Measurements from ENCODE around the gene ASB16.
A peak's percentile ranks its signal among the peaks of the same experiment; 100 is the strongest.
"Not testable (repeated sequence)": the region's sequence is repeated elsewhere in the genome, so short reads cannot be mapped to it uniquely, and the experiment has no call there.

ASB16 gene

GRCh38 chr17:44147812-44148211 is 22.7 kb upstream of the ASB16 start:
- no peak for DNase-seq

GRCh38 chr17:44149066-44149465 is 21.4 kb upstream of the ASB16 start:
- DNase-seq, result not testable (repeated sequence)

- no peak for DNase-seq
These were observed 20.7 kb upstream of the ASB16 start for GRCh38 chr17:44149750-44150329.

- no peak for DNase-seq
These were observed 17.6 kb upstream of the ASB16 start for GRCh38 chr17:44152875-44153274.

- DNase-seq, result no peak
These were observed 15.0 kb upstream of the ASB16 start for GRCh38 chr17:44155488-44155887.

GRCh38 chr17:44159519-44160210 is 10.8 kb upstream of the ASB16 start:
- peak in 2 of 5 donors; percentile 19 to 38 for DNase-seq

- no peak for DNase-seq
These were observed 6.0 kb upstream of the ASB16 start for GRCh38 chr17:44164476-44164875.

GRCh38 chr17:44167181-44167861 is 3.2 kb upstream of the ASB16 start:
- no peak for DNase-seq

- DNase-seq, result no peak
These were observed 387 bp upstream of the ASB16 start for GRCh38 chr17:44170135-44170498.

GRCh38 chr17:44171931-44172455 is 1.5 kb downstream of the ASB16 start:
- no peak for DNase-seq

- DNase-seq, result no peak
These were observed 3.9 kb downstream of the ASB16 start for GRCh38 chr17:44174427-44174826.

GRCh38 chr17:44176257-44176656 is 5.8 kb downstream of the ASB16 start:
- no peak for DNase-seq

GRCh38 chr17:44176671-44177501 is 6.4 kb downstream of the ASB16 start:
- no peak for DNase-seq

- no peak for DNase-seq
These were observed 7.1 kb downstream of the ASB16 start for GRCh38 chr17:44177640-44178039.

GRCh38 chr17:44178133-44178532 is 7.6 kb downstream of the ASB16 start:
- DNase-seq, result no peak

GRCh38 chr17:44183024-44183423 is 12.5 kb downstream of the ASB16 start:
- no peak for DNase-seq

GRCh38 chr17:44184212-44184810 is 13.8 kb downstream of the ASB16 start:
- DNase-seq, result no peak

GRCh38 chr17:44186307-44187130 is 16.0 kb downstream of the ASB16 start, which contains the start of gene TMUB2:
Gene TMUB2 (plus strand): TSS chr17:44186972. CDS start chr17:44187709, 737 bp downstream.
- DNase-seq, result peak; percentile 99 to 100 (median 99)

- DNase-seq, result peak in 3 of 5 donors; percentile 23 to 38 (median 31)
These were observed 16.8 kb downstream of the ASB16 start for GRCh38 chr17:44187131-44187899.

- DNase-seq, result no peak
These were observed 18.3 kb downstream of the ASB16 start for GRCh38 chr17:44188576-44189403.

All from T-helper 1 cell (primary cell).